H1 (cell line): Measurements from ENCODE around the gene TEX48. TPM values are rescaled to one million over a fixed set of nuclear protein-coding genes. Genes with fewer than 3 reads are reported as not detected.

Experiments used
- CEBPB ChIP-seq: IDR thresholded peaks from 2 replicates; pipeline ENCODE4 v1.6.1; 2012; ENCODE audit warnings: low read depth, low read length
- JUN ChIP-seq: IDR thresholded peaks from 2 replicates; pipeline ENCODE4 v1.6.1; 2011; ENCODE audit warnings: low read depth, mild to moderate bottlenecking, improper control_type of control experiment, low read length
- polyA plus RNA-seq, 7 experiments: library from polyadenylated mRNA; depleted of rRNA in 3 of 7; stranded (reverse) in 5 of 7; unstranded in 2 of 7; fragments of >200 nt in 5 of 7; fragments of 200-250 nt in 2 of 7; gene quantifications; 1 replicate in 5 of 7; 2 replicates in 1 of 7; 4 replicates in 1 of 7; pipeline versions ENCODE4 v1.2.1 to v1.2.3, GENCODE V29; 2011 to 2013; ENCODE audit warnings: missing spikeins in 2 of 7, mixed read lengths in 2 of 7
- total RNA-seq: library from RNA; stranded (reverse); fragmentation: NEBNext Ultra II Directional; extraction: Animal tissue kit (Norgen Biotek cat#: 25700); gene quantifications from 2 replicates; pipeline ENCODE4 v1.2.1, GENCODE V29; 2021
- TF ChIP-seq, protein P1 (sequence below): IDR thresholded peaks from 2 replicates; pipeline ENCODE4 v1.6.1; 2011; ENCODE audit warnings: low read length, improper control_type of control experiment

Gene TEX48
- total and polyA plus RNA-seq, 2 of the 8 experiments (the other 6 are each of a cell fraction or from before 2014, with no cell fraction given): not detected

DNA sequence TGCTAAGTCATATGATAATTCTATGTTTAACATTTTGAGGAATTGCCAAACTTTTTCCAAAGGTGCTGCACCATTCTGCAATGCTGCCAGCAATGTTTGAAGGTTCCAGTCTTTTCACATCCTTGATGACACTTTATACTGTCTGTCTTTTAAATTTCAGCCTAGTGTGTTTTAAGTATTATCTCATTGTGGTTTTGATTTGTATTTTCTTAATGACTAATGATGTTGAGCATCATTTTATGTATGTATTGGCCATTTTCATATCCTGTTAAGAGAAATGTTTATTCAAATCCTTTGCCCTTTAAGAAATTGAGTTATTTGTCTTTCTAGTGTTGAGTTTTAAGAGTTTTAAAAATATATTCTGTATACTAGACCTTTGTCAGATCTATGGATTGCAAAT lies 5.0 kb upstream of the TEX48 start (continued):
- TF ChIP-seq, protein P1, sequence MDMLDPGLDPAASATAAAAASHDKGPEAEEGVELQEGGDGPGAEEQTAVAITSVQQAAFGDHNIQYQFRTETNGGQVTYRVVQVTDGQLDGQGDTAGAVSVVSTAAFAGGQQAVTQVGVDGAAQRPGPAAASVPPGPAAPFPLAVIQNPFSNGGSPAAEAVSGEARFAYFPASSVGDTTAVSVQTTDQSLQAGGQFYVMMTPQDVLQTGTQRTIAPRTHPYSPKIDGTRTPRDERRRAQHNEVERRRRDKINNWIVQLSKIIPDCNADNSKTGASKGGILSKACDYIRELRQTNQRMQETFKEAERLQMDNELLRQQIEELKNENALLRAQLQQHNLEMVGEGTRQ: no peak
- TF ChIP-seq JUN: no peak
- no peak for TF ChIP-seq CEBPB
